NK-92 (cell line): Measurements from ENCODE around the gene TEX51.

ENCODE experiments used
- DNase-seq: peaks from one replicate; lab custom pipeline; 2025; ENCODE audit not compliant: unreplicated experiment; lab: John Stamatoyannopoulos, UW

TEX51 gene

DNA sequence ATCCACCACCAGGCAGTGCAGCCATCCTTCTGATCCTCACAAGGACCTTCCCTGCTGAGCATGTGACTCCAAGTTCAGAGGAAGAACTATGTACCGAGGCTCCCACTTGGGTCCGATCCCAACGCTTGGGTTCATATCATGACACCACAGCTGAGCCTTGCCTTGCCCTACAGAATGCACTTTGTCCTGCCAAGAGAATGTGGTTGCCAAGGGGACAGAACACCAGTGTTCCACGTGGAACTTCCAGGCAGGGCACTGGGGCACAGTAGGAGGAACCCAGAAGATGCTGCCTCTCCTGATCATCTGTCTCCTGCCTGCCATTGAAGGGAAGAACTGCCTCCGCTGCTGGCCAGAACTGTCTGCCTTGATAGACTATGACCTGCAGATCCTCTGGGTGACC, at the start of gene TEX51:
Gene TEX51 (plus strand): TSS at position 255 of the 400 bp plus-strand sequence. CDS start 29 bp downstream, at position 284.
- DNase-seq = no peak

DNA sequence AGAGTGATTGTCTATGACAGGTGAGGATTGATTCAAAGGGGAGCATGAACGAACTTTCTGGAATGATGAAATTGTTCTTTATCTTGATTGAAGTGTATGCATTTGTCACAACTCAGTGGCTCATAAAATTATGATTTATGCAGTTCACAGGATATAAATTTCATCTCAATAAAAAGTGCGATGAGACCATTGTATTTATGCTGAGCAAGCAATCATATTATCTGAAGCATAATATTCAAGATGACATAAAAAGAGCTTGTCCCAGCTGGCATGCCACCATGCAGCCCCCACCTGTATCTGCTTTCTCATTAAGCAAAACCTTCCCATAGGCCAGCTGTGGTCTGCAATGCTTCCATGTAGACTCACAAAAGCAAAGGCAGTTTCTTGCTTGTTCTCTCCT, 49.6 kb upstream of the TEX51 start:
- no peak for DNase-seq

- DNase-seq = no peak
These were observed 49.2 kb upstream of the TEX51 start for GRCh38 chr2:126849486-126849885.

DNA sequence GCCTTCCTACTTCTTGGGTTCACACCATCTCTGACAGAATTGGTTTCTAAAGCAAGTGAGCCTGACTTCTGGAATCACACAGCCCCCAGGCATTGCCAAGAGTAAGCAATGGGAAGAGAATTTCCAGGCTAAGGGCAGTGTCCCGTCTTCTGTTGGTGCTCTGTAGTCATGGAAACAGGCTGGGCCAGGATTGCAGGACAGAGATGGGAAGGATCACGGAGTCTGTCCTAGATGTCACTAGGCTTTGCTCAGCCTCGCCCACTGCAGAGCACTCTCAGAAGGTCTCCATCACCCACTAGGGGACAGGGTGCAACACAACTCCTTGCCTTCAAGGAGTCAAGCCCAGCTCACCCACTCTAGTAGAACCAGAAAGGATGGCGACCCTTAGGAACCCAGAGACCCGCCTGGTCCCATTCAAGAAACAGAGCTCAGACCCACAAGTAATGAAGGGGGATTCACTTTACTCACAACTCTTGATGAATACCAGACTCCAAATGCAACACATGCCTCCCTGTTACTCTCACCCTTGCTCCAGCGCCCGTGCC, 48.6 kb upstream of the TEX51 start:
- no peak for DNase-seq

DNA sequence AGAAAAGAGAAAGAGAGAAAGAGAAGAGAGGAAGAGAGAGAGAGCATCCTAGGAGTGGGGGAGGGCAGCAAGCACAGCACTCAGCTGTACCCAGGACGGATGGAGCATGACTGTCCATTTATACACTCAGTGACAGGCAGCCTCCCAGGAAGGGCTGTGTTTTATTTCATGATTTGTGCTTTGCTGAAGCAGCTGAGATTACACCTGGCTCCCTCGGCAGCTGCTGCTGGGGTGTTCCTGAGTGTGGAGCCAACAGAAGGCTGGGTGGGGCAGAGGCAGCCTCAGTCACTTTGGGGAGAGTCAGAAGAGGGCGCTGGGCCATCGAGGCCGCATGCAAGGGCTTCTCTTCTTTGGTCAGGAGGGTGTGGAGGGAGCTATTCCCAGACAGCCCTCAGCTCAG, 47.8 kb upstream of the TEX51 start:
- no peak for DNase-seq

- DNase-seq = no peak
These were observed 46.9 kb upstream of the TEX51 start for GRCh38 chr2:126851756-126852155.

DNA sequence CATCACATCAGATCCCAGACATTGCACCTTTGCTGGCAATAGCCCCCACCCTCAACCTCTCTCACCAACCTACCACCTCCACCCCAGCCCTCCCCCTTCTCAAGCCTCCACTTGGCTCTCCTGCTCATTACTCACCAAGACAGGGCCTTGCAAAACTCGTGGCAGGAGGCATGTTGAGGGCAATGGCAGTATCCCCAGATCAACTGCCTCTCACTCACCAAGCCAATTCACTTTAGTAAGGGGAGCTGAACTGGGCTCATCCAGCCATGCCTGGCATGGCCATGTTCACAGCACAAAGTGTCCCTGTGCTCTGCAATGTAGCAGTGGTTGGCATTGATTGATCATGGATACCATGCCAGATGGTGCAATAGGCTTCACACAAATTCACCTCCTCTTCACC, 46.3 kb upstream of the TEX51 start:
- DNase-seq = no peak

- DNase-seq = no peak
These were observed 43.1 kb upstream of the TEX51 start for GRCh38 chr2:126855606-126856005.

GRCh38 chr2:126856403-126856802, 42.3 kb upstream of the TEX51 start:
- no peak for DNase-seq

DNA sequence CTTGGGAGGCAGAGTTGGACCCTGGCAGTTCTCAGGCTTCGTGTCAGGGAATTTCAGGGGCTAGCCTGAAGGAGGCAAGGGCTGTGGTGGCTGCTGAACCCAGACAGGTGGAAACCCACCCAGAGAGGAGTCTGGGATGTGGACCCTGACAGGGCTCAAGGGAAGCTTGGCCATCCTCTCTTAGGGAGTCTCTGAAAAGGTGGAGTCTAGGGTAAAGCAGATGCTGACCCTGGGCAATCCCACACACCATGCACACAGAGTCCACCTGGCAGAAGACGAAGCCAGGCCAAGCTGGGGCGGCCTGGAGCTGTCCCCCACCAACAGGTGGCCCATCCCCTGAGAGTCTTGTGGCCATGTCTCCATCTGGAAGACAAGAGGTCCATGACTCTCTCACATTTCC, 41.2 kb upstream of the TEX51 start:
- DNase-seq = no peak

GRCh38 chr2:126858013-126858412, 40.7 kb upstream of the TEX51 start:
- no peak for DNase-seq

DNA sequence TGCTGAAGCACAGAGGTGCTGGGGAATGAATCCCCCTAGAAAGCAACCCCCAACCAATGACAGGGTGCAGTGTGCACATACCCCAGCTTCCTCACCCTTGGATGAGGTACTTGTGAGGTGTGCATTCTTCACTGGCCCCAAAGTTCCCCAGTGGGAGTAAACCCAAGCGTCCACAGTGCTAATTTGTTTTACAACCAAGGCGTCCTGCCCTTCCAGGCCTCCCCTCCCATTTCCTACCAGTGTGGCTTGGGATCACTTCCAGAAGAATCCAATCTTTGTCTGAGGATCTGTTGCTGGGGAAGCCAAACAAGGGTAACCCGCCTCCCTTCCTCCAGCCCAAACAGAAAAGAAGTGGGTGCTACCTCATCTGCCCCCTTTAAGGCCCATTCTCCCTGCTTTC, 40.3 kb upstream of the TEX51 start:
- DNase-seq = no peak

DNA sequence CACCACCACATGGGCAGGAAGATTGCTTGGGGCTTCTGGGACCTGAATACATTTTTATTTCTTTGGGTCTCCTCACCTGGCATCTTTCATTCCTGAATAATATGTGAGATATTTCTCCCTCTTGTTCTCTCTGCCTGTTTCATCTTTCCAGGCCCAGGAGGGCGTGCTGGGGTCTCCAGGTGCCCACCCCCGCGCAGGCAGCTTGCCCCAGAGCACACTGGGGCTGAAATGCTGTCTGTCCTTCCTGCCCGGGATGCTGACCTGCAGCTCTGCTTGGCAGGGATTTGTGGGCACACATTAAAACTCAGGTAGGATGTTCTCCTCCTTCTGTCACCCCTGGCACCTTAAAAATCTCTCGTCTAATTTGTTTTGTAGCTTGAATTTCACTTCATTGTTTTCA, 39.7 kb upstream of the TEX51 start:
- no peak for DNase-seq

DNA sequence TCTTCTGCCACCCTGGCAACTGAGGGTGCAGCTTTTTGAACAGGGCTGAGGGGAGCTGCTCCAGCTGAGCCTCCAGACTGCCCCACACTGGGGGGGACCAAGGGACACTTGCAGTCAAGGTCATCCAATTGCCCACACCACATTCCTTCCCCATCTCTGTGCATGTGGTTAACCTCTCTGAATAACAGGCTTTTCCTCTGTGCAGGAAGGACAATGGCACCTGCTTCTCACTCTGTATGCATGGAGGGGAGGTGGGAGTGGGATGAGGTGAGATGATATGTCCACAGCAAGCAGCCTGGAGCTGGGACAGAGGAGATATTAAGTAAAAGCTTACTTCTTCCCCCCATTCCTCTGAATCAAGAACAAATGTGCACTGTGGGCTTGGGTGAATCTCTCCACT, 39.1 kb upstream of the TEX51 start:
- no peak for DNase-seq

DNA sequence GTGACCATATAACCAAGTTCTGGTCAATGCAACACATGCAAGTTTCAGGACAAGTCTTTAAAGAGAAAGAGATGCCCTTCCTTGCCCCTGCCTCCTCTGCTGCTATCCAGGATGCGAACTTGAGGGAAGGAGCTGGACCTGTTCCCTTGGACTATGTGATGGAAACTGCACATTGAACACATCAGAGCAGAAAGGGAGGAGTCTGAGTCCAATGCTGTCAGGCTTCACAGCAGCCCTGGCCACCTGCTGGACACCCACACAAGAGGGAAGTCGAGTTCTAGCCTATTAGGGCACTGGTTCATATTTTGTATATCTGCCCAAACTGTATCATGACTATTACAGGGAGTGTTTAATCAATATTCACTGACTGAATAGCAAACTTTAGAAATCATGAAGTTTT, 38.3 kb upstream of the TEX51 start:
- no peak for DNase-seq

GRCh38 chr2:126862730-126863129, 36.0 kb upstream of the TEX51 start:
- DNase-seq = no peak

- no peak for DNase-seq
These were observed 35.2 kb upstream of the TEX51 start for GRCh38 chr2:126863336-126864015.

DNA sequence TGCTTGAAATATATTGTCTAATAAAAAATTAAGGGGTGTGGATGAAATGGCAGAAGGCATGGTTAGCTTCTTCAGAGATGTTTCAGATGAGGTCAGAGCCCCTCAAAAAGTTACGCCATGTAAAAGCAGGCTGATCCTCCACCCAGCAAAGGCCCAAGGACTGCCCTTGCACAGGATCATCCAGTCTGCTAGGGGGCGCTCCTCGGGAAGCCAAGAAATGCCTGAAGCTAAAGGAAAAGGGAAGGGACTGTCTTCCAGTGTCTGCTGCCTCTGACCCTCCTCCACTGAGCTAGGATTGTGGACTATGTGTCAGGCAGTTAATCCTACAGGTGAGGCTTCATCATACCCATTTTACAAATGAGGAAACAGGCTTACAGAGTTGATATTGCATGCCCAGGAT, 33.8 kb upstream of the TEX51 start:
- no peak for DNase-seq

- DNase-seq = no peak
These were observed 32.2 kb upstream of the TEX51 start for GRCh38 chr2:126866451-126866850.

DNA sequence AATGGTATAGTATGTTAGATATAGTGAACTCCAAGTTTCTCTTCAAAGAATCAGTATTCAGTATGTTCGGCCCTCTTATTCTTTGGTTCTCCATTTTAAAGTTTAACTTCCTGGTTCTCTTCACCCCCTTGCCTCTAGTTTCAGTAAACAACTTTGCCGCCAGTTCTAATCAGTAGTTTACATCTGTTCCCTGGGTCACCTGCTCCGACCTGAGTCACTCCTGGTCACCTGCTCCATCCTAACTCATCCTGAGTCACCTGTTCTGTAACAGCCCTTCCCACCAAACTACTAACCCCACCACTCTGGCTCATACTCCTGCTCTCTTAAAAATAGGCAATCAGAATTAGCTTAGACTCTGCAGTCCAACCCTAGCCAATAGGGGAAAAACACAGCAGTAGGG, 23.7 kb upstream of the TEX51 start:
- DNase-seq = no peak

DNA sequence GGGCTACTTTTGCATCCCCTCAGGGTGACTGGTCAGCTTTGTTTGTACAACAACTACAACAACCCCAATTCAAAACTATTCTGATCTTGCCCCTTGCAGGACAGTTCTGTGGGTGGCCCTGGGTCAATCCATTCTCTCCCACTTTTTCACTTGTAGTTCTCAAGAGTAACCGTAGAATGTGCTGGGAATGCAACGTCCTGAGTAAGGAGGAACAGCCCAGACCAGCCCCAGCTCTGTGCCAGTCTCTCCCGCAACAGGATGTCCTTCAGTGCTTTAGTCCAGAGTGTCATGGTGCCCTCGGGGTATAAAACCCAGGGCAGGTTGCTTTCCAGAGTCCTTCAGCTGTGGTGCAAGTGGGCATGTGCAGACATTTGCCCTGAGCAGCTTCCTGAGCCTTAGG, 22.1 kb upstream of the TEX51 start:
- no peak for DNase-seq

GRCh38 chr2:126877041-126877440, 21.6 kb upstream of the TEX51 start:
- no peak for DNase-seq

- no peak for DNase-seq
These were observed 20.7 kb upstream of the TEX51 start for GRCh38 chr2:126877861-126878565.
